A549 (cell line): Measurements from ENCODE around the gene ZSCAN26.

ENCODE experiments used
- BHLHE40 ChIP-seq: IDR thresholded peaks from 2 replicates; pipeline ENCODE4 v1.6.1; 2012; ENCODE audit warnings: low read depth, low read length, inconsistent platforms
- CTCF ChIP-seq: fragments of >200 bp; sonication (Bioruptor Twin); formaldehyde crosslinking; IDR thresholded peaks from 3 replicates; pipeline ENCODE4 v1.5.1; 2016
- NFE2L2 ChIP-seq: fragments of 150-350 bp; conservative IDR thresholded peaks from 2 replicates; pipeline ENCODE4 v1.6.1; 2014; ENCODE audit warnings: low read length
- POLR2A ChIP-seq: IDR thresholded peaks from 2 replicates; pipeline ENCODE4 v1.6.1; 2012; ENCODE audit warnings: mild to moderate bottlenecking, low read length

GRCh38 chr6:28263922-28264321, 3.0 kb upstream of the ZSCAN26 start:
- TF ChIP-seq CTCF (no peak), BHLHE40 (no peak), NFE2L2 (no peak), POLR2A (no peak)
